ENCODE data around the gene TGFBR3.

Gene TGFBR3

DNA sequence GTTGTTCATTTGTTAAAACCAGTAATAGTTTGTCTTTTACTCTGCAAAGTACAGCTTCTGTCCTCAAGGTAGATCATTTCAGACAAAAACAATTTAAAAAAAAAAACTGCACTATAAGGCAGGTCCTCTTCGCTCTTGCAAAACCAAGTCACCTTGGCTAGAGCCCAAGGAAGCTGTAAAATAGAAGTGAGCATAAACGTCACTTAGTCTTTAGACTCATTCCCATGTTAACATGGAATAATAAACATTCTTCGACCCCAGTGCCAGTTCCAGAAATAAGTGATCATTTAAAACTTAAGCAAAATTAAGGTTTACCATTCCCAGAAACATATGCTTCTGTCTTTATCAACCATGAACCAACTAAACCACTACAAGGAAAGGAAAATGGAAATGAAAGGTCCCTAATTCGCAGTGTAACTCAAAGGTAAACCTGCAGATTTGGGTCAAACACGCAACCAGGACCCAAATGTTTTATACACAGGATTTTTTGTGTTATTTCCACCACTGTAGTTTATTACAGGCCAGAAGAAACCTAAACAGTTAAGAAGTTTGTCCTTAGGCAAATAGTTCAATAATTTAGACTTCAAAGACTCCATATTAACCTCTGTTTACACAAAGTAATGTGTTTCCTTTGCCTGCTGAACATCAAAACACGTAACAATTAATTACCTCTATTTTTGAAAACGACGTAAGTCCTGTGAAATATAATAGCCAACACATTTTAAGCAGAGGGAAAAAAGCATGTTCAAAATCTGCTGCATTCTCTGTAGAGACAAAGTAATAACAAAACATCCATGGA, 54.6 kb downstream of the TGFBR3 start:
- H3K4me2 ChIP-seq (ENCODE audit: low read length): no peak overlapping the region
- peaks cover 11% of the 10 kb centered on the region; the same call in 1 of the 2 replicates for H3K27me3 ChIP-seq (ENCODE audit: low read depth, low read length)
- H3K9me3 ChIP-seq (ENCODE audit: insufficient read depth, low read length): no peaks in the 10 kb centered on the region
- H3K9ac ChIP-seq (ENCODE audit: low read length): no peak overlapping the region
- peaks cover 26% of the 10 kb centered on the region for H3K4me1 ChIP-seq (ENCODE audit: low read length)
- H3K79me2 ChIP-seq (ENCODE audit: low read length): no peaks in the 10 kb centered on the region
- H4K20me1 ChIP-seq (ENCODE audit: insufficient read depth, low read length): no peaks in the 10 kb centered on the region
- H3K4me3 ChIP-seq (ENCODE audit: low read length): no peak overlapping the region
- no peaks in the 10 kb centered on the region for H3K36me3 ChIP-seq (replicated peaks; ENCODE audit: low read depth, low read length)
- H2AFZ ChIP-seq (ENCODE audit: low read depth, low read length): no peak overlapping the region
- TF ChIP-seq, protein P1, sequence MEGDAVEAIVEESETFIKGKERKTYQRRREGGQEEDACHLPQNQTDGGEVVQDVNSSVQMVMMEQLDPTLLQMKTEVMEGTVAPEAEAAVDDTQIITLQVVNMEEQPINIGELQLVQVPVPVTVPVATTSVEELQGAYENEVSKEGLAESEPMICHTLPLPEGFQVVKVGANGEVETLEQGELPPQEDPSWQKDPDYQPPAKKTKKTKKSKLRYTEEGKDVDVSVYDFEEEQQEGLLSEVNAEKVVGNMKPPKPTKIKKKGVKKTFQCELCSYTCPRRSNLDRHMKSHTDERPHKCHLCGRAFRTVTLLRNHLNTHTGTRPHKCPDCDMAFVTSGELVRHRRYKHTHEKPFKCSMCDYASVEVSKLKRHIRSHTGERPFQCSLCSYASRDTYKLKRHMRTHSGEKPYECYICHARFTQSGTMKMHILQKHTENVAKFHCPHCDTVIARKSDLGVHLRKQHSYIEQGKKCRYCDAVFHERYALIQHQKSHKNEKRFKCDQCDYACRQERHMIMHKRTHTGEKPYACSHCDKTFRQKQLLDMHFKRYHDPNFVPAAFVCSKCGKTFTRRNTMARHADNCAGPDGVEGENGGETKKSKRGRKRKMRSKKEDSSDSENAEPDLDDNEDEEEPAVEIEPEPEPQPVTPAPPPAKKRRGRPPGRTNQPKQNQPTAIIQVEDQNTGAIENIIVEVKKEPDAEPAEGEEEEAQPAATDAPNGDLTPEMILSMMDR (IDR thresholded peaks at IDR 0.05; ENCODE audit: low read depth, low read length): no peak
- no peak for TF ChIP-seq EZH2phosphoT487 (IDR thresholded peaks at IDR 0.05; ENCODE audit: low read depth)
- H3K27ac ChIP-seq (ENCODE audit: low read length): no peak overlapping the region

DNA sequence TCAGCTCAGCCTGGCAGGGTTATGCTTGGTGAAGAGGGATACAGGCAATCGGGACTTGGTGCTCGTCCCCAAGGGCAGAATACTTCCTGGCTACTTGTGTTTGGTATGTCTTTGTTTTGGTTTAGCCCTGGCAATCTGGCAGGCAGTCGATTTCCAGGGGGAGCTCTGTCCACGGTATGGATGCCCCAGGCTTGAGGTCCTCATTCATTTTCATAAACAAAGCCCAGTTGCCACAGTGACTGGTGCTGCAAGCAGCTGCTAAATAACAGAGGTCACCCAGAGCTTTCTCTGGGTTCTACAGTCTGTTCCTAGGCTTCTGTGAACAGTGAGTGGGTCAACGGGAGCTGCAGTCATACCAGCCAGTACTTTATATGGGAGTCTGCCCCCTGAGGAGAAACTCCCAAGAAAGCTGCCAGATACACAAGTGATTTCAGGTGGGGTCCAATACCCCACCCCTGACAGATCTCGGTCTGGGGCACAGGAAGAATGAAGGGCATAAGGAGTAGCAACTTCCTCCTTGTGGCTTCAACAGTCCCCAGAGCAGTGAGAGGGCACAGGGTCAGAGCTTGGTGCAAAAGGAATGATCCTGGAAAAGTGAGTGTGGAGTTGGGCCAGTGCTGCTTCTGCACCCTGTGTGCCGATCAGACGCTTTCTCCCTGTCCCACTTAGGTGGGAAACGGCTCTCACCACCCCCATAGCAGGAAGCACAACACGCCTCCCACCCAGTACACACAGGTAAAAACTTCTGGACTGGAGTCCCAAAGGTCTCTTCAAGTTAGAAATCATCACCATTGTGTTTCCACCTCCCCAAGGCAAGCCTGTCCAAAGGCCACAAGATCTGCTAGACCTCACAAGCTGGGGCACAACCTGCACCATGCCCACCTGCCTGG, 55.5 kb downstream of the TGFBR3 start:
- Histone ChIP-seq H3K9me3 (ENCODE audit: insufficient read depth, low read length) (no peaks in the 10 kb centered on the region), H2AFZ (ENCODE audit: low read depth, low read length) (peak overlapping the region; percentile 11; the same call in 1 of the 2 replicates), H3K36me3 (replicated peaks; ENCODE audit: low read depth, low read length) (no peaks in the 10 kb centered on the region), H3K9ac (ENCODE audit: low read length) (no peak overlapping the region), H3K4me2 (ENCODE audit: low read length) (peak overlapping the region; percentile 47), H3K27me3 (ENCODE audit: low read depth, low read length) (peaks cover 11% of the 10 kb centered on the region; the same call in 1 of the 2 replicates), H3K79me2 (ENCODE audit: low read length) (no peaks in the 10 kb centered on the region), H4K20me1 (ENCODE audit: insufficient read depth, low read length) (no peaks in the 10 kb centered on the region), H3K4me3 (ENCODE audit: low read length) (no peak overlapping the region), H3K4me1 (ENCODE audit: low read length) (peaks cover 26% of the 10 kb centered on the region), H3K27ac (ENCODE audit: low read length) (no peak overlapping the region)
- no peak for TF ChIP-seq EZH2phosphoT487 (IDR thresholded peaks at IDR 0.05; ENCODE audit: low read depth)
- TF ChIP-seq, protein P1 (IDR thresholded peaks at IDR 0.05; ENCODE audit: low read depth, low read length): no peak

DNA sequence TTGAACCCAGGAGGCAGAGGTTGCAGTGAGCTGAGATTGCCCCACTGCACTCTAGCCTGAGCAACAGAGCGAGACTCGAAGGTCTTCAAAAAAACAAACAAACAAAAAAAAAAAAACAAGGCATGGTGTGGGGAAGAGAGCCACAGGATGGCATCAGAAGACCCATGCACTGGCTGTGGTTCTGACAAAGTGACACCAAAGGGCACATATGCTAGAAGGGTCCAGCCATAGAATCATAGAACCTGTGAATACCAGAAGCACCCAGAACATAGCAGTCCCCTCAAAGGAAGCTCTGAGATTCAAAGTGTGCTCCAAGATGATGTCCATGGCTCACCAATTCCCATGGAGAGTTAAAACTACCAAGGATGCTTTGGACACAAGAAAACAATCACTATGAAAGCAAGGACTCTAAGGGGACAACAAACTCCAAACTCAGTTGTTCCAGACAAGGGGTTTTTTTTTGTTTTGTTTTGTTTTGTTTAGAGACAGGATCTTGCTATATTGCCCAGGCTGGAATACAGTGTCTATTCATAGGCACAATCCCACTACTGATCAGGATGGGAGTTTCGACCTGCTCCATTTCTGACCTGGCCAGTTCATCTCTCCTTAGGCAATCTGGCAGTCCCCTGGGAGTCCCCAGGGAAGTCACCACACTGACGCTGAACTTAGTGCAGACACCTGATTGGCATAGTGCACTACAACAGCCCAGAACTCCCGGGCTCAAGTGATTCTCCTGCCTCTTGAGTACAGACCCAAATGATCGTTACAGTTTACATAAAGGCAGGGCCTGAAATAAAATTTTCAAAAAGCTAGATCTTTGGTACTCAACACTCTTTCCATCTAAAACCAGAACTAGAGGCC, 56.4 kb downstream of the TGFBR3 start:
- TF ChIP-seq, protein P1 (IDR thresholded peaks at IDR 0.05; ENCODE audit: low read depth, low read length): no peak
- TF ChIP-seq EZH2phosphoT487 (IDR thresholded peaks at IDR 0.05; ENCODE audit: low read depth): no peak
- Histone ChIP-seq H4K20me1 (ENCODE audit: insufficient read depth, low read length) (no peaks in the 10 kb centered on the region), H3K79me2 (ENCODE audit: low read length) (no peaks in the 10 kb centered on the region), H3K27ac (ENCODE audit: low read length) (no peak overlapping the region), H3K9me3 (ENCODE audit: insufficient read depth, low read length) (no peaks in the 10 kb centered on the region), H3K27me3 (ENCODE audit: low read depth, low read length) (peaks cover 11% of the 10 kb centered on the region; the same call in 1 of the 2 replicates), H3K4me2 (ENCODE audit: low read length) (no peak overlapping the region), H2AFZ (ENCODE audit: low read depth, low read length) (no peak overlapping the region), H3K36me3 (replicated peaks; ENCODE audit: low read depth, low read length) (no peaks in the 10 kb centered on the region), H3K9ac (ENCODE audit: low read length) (no peak overlapping the region), H3K4me1 (ENCODE audit: low read length) (peaks cover 26% of the 10 kb centered on the region), H3K4me3 (ENCODE audit: low read length) (no peak overlapping the region)

All from OCI-LY3 (cell line).